H1 (cell line): Measurements from ENCODE around the gene PDE1A. TPM values are rescaled to one million over a fixed set of nuclear protein-coding genes. Genes with fewer than 3 reads are reported as not detected.

ENCODE experiments used
- CEBPB ChIP-seq: IDR thresholded peaks from 2 replicates; pipeline ENCODE4 v1.6.1; 2012; ENCODE audit warnings: low read depth, low read length
- CREB1 ChIP-seq: IDR thresholded peaks from 2 replicates; pipeline ENCODE4 v1.6.1; 2012; ENCODE audit warnings: inconsistent platforms
- GTF2F1 ChIP-seq: IDR thresholded peaks from 2 replicates; pipeline ENCODE4 v1.6.1; 2012; ENCODE audit warnings: low read depth, low read length, improper control_type of control experiment, borderline replicate concordance
- KDM1A ChIP-seq: fragments of 200-600, 300-600 bp; sonication (generic); IDR thresholded peaks from 2 replicates; pipeline ENCODE4 v1.7.1; 2016; ENCODE audit warnings: mild to moderate bottlenecking, low read length, borderline replicate concordance
- KDM4A ChIP-seq: IDR thresholded peaks from one replicate; pipeline ENCODE4 v1.7.1; 2012; ENCODE audit warnings: low read depth, mild to moderate bottlenecking, moderate library complexity, low read length, inconsistent platforms; ENCODE audit not compliant: severe bottlenecking
- SIN3A ChIP-seq, 2 experiments: IDR thresholded peaks in 1 of 2; conservative IDR thresholded peaks in 1 of 2; 2 replicates each; pipeline ENCODE4 v1.6.1; 2011 to 2012; ENCODE audit warnings: low read length in 2 of 2, improper control_type of control experiment in 1 of 2, low read depth in 1 of 2, mild to moderate bottlenecking in 1 of 2
- polyA plus RNA-seq, 7 experiments: library from polyadenylated mRNA; depleted of rRNA in 3 of 7; stranded (reverse) in 5 of 7; unstranded in 2 of 7; fragments of >200 nt in 5 of 7; fragments of 200-250 nt in 2 of 7; gene quantifications; 1 replicate in 5 of 7; 2 replicates in 1 of 7; 4 replicates in 1 of 7; pipeline versions ENCODE4 v1.2.1 to v1.2.3, GENCODE V29; 2011 to 2013; ENCODE audit warnings: missing spikeins in 2 of 7, mixed read lengths in 2 of 7
- total RNA-seq: library from RNA; stranded (reverse); fragmentation: NEBNext Ultra II Directional; extraction: Animal tissue kit (Norgen Biotek cat#: 25700); gene quantifications from 2 replicates; pipeline ENCODE4 v1.2.1, GENCODE V29; 2021

Gene PDE1A
- total and polyA plus RNA-seq, 2 of the 8 experiments (the other 6 are each of a cell fraction or from before 2014, with no cell fraction given): 0.34 TPM; not detected in 1

DNA sequence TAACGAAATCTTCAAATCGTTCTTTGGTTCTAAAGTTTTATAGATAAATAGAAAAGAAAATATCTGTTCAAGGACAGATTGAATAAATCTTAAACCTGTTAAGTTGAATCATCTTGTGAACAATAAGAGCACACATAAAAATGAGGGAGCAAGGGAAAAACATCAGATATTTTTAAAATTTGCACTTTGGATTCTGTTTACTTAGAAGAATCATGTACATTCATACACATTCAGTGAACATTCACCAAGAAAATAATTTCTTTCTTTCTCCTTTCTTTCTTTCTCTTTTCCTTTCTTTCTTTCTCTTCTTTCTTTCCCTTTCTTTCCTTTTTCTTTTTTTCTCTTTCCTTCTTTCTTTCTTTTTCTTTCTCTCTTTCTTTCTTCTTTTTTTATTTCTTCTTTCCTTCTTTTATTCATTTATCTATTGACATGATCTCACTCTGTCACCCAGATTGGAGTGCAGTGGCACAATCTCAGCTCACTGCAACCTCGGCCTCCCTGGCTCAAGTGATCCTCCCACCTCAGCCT, 164.9 kb downstream of the PDE1A start (continued):
- TF ChIP-seq KDM4A: no peak
- TF ChIP-seq CREB1: no peak
- TF ChIP-seq KDM1A: no peak
- TF ChIP-seq GTF2F1: no peak
- TF ChIP-seq SIN3A (conservative IDR thresholded peaks at IDR 0.05 in 1 of 2, IDR thresholded peaks at IDR 0.05 in 1 of 2; ENCODE audit: low read depth in 1 of 2, low read length in 2 of 2): no peak
- no peak for TF ChIP-seq CEBPB
